Heart right ventricle (tissue), 16 donors: ENCODE results near the gene TCF7. TPM values are rescaled to one million over a fixed set of nuclear protein-coding genes. Genes with fewer than 3 reads are reported as not detected.

Experiments used
- ATAC-seq, 8 donors: fragments of 200-7000 bp; cut with Tn5 transposase; one replicate each; pipeline ENCODE4 v1.9.1; 2020; ENCODE audit warnings: mild to moderate bottlenecking in 8 of 8, moderate library complexity in 8 of 8, moderate number of reproducible peaks in 1 of 8
- DNase-seq, 2 donors: peaks; one replicate each; pipeline ENCODE4 v3.0.0-alpha.2; 2020
- H3K27ac ChIP-seq, 10 donors: fragments of 200-600 bp; sonication (generic) in 2 of 10; one replicate each; pipeline versions ENCODE4 v1.5.0 to v1.8.0; 2020 to 2022; ENCODE audit warnings: mild to moderate bottlenecking in 3 of 10
- H3K27me3 ChIP-seq, 7 donors: fragments of 200-600 bp; one replicate each; pipeline ENCODE4 v1.8.0; 2021 to 2022; ENCODE audit warnings: mild to moderate bottlenecking in 2 of 7
- H3K36me3 ChIP-seq, 9 donors: fragments of 200-600 bp; sonication (generic) in 1 of 9; one replicate each; pipeline versions ENCODE4 v1.5.0 to v1.8.0; 2020 to 2022; ENCODE audit warnings: mild to moderate bottlenecking in 2 of 9
- H3K4me1 ChIP-seq, 9 donors: fragments of 200-600 bp; sonication (generic) in 1 of 9; one replicate each; pipeline versions ENCODE4 v1.5.0 to v1.8.0; 2020 to 2022; ENCODE audit warnings: mild to moderate bottlenecking in 4 of 9
- H3K4me3 ChIP-seq, 10 donors: fragments of 200-600 bp; sonication (generic) in 2 of 10; one replicate each; pipeline versions ENCODE4 v1.5.0 to v1.8.0; 2020 to 2022; ENCODE audit warnings: mild to moderate bottlenecking in 7 of 10, moderate library complexity in 2 of 10
- H3K9me3 ChIP-seq, 11 donors: fragments of 200-600 bp in 10 of 11; sonication (generic) in 2 of 11; one replicate each; pipeline versions ENCODE4 v1.5.0 to v1.8.0; 2013 to 2022; ENCODE audit warnings: mild to moderate bottlenecking in 2 of 11, control low read depth in 1 of 11, moderate library complexity in 1 of 11
- WGBS, 2 donors: extraction: QIAGEN DNeasy Blood & Tissue Kit; methylation state at CpG; one replicate each; pipeline ENCODE4 v1.1.7; 2013; ENCODE audit warnings: inconsistent platforms in 1 of 2; 5-methylcytosine and 5-hydroxymethylcytosine counted together
- intact Hi-C, 10 donors: fragments of 100-400 bp; cut with DNase I; formaldehyde crosslinking; loops; one replicate each; pipeline versions ENCODE4 v1.11.1 to v1.14.2; 2022
- polyA plus RNA-seq, 2 donors: library from polyadenylated mRNA; stranded (reverse); fragments of 200-250 nt; gene quantifications; one replicate each; pipeline ENCODE4 v1.2.3, GENCODE V29; 2013
- total RNA-seq, 10 donors: library from RNA; stranded (reverse); fragmentation: NEBNext Ultra II Directional in 3 of 10; extraction: Animal tissue kit (Norgen Biotek cat#: 25700) in 3 of 10; gene quantifications; one replicate each; pipeline versions ENCODE4 v1.2.1 to v1.2.4, GENCODE V29; 2021 to 2023
- TF ChIP-seq, protein P1 (sequence below), 9 donors: fragments of 200-600 bp; sonication (generic) in 2 of 9; IDR thresholded peaks; one replicate each; pipeline versions ENCODE4 v1.5.0 to v1.8.0; 2021 to 2022; ENCODE audit warnings: antibody characterized with exemption in 9 of 9, mild to moderate bottlenecking in 5 of 9, moderate library complexity in 1 of 9
- donor health status: Arrhythmogenic right ventricular cardiomyopathy.
- donor health status: ischemic (EF 13 %, LVEDD 7.1; RV severe dilation, severe dysfunction).
- donor health status: healthy with polysubstance abuse.
- donor health status: DM: no; HTN: yes; CAD: no.
- donor health status: DM: no; HTN: no; CAD: no.
- donor health status: ischemic (EF 25% LVEDD 6.9; RV normal size, moderate dysfunction).
- donor health status: ischemic (EF 25% LVEDD 5.7; RV mildly dilated, moderate dysfunction).
- donor health status: healthy.
- donor health status: DM: yes; HTN: yes; CAD: no.
- donor health status: Ischemic cardiomyopathy.
- donor health status: ischemic (EF 35%, LVEDD 5.7; RV mildly dilated, moderate dysfunction).
- donor health status: nonischemic (EF 11% LVEDD 7.7; RV severe dilation, severe dysfunction).
- donor health status: DM: yes; HTN: yes; CAD: no.
- donor health status: PGD.
- donor health status: ischemic (EF 29% LVEDD 5.4; RV normal size, mild dysfunction).
- donor health status: nonischemic (EF 23%, LVEDD 6.1; RV moderate dilation, normal function).

TCF7 gene
- total and polyA plus RNA-seq, 12 donors = 0.42 to 5.9 (median 1.9) TPM

DNA sequence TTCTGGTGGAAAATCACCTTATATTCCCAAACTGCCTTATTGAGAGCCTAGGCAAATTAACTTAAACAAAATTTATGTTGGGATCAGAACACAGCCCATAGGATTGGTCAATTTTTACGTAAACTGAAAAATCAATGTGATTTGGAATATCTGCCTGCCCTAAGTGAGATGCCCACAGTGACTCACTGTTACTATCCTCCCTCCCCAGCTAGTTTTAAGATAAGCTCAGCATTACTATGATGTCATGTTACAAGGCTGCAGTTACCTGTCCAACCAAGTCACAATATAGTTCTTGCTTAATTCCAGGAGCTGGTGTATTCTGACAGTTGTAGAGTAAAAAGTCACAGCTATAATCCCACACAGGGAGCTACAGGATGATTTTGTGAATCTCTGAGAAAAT, 39.2 kb downstream of the TCF7 start:
- intact Hi-C loops = no loop called here
- TF ChIP-seq, protein P1, sequence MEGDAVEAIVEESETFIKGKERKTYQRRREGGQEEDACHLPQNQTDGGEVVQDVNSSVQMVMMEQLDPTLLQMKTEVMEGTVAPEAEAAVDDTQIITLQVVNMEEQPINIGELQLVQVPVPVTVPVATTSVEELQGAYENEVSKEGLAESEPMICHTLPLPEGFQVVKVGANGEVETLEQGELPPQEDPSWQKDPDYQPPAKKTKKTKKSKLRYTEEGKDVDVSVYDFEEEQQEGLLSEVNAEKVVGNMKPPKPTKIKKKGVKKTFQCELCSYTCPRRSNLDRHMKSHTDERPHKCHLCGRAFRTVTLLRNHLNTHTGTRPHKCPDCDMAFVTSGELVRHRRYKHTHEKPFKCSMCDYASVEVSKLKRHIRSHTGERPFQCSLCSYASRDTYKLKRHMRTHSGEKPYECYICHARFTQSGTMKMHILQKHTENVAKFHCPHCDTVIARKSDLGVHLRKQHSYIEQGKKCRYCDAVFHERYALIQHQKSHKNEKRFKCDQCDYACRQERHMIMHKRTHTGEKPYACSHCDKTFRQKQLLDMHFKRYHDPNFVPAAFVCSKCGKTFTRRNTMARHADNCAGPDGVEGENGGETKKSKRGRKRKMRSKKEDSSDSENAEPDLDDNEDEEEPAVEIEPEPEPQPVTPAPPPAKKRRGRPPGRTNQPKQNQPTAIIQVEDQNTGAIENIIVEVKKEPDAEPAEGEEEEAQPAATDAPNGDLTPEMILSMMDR (IDR thresholded peaks at IDR 0.05) = no peak
- no peak for DNase-seq
- peaks cover 4 to 37% (median 27%) of the 10 kb centered on the region in 9 donors for H3K4me1 ChIP-seq
- ATAC-seq = no peak
- no peak overlapping the region for H3K4me3 ChIP-seq
- H3K36me3 ChIP-seq = peaks cover 0 to 100% (median 63%) of the 10 kb centered on the region in 9 donors
- no peaks in the 10 kb centered on the region for H3K9me3 ChIP-seq
- H3K27ac ChIP-seq = no peak overlapping the region
- 98 to 100% methylated on average over 1 of the region's 1 CpG for WGBS, 2 donors
- no peaks in the 10 kb centered on the region for H3K27me3 ChIP-seq

GRCh38 chr5:134161513-134162395, 47.3 kb downstream of the TCF7 start:
- 85 to 98% methylated on average over 6 of the region's 6 CpGs for WGBS, 2 donors
- peaks cover 0 to 100% (median 71%) of the 10 kb centered on the region in 9 donors for H3K36me3 ChIP-seq

GRCh38 chr5:134162592-134162991, 48.1 kb downstream of the TCF7 start:
- no peak overlapping the region for H3K27ac ChIP-seq
- 97% methylated on average over 5 of the region's 5 CpGs for WGBS, 2 donors
- ATAC-seq (no peak), DNase-seq (no peak)
- H3K9me3 ChIP-seq = peaks cover 0 to 5% (median 0%) of the 10 kb centered on the region in 11 donors
- H3K27me3 ChIP-seq = no peaks in the 10 kb centered on the region
- H3K4me3 ChIP-seq = no peak overlapping the region
- TF ChIP-seq, protein P1 (IDR thresholded peaks at IDR 0.05) = no peak
- H3K36me3 ChIP-seq = peaks cover 0 to 100% (median 67%) of the 10 kb centered on the region in 9 donors
- intact Hi-C loops = no loop called here
- H3K4me1 ChIP-seq = peaks cover 0 to 4% (median 0%) of the 10 kb centered on the region in 9 donors

More at GRCh38 chr5:134161513-134162395, 47.3 kb downstream of the TCF7 start:
- TF ChIP-seq, protein P1 (IDR thresholded peaks at IDR 0.05) = no peak
- Histone ChIP-seq H3K27ac (no peak overlapping the region), H3K4me3 (no peak overlapping the region), H3K27me3 (no peaks in the 10 kb centered on the region), H3K9me3 (peaks cover 0 to 5% (median 0%) of the 10 kb centered on the region in 11 donors), H3K4me1 (peaks cover 0 to 4% (median 0%) of the 10 kb centered on the region in 9 donors)
- no peak for DNase-seq
- ATAC-seq = no peak
- intact Hi-C loops = no loop called here

DNA sequence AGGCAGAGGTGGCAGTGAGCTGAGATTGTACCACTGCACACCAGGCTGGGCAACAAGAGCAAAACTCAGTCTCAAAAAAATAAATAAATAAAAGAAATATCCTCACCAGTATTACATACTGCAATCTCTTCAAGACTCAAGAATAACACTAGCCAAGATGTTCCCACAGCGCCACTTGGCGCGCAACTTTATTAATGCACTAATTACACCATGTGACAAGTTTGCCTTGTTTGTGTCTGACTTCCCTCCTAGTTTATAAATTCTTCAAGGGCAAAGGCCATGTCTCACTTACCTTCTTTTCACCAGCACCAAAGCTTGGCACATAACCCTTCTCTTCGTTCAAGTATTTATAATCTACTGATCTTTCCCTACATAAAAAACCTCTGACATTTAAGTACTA, 57.5 kb downstream of the TCF7 start:
- intact Hi-C loops = loop anchor here in 2 of 10 donors (10.0 kb wide), 1 partner anchor 193 kb away; the partner anchor contains the start of gene CDKL3 (in 2 of the 2)
- ATAC-seq = no peak
- Histone ChIP-seq H3K27ac (no peak overlapping the region), H3K27me3 (no peaks in the 10 kb centered on the region), H3K36me3 (peaks cover 0 to 69% (median 56%) of the 10 kb centered on the region in 9 donors), H3K4me3 (no peak overlapping the region), H3K4me1 (peaks cover 5 to 72% (median 46%) of the 10 kb centered on the region in 9 donors), H3K9me3 (no peaks in the 10 kb centered on the region)
- no peak for DNase-seq
- TF ChIP-seq, protein P1 (IDR thresholded peaks at IDR 0.05) = no peak
- 92 to 95% methylated on average over 4 of the region's 4 CpGs for WGBS, 2 donors
